GM12892 (cell line): Measurements from ENCODE around the gene KIR2DL1.
"Not testable (repeated sequence)": the region's sequence is repeated elsewhere in the genome, so short reads cannot be mapped to it uniquely, and the experiment has no call there.

Experiments
- POLR2A ChIP-seq: IDR thresholded peaks from 2 replicates; pipeline ENCODE4 v1.6.1; 2011; ENCODE audit warnings: low read depth, low read length, control low read depth
- POLR2AphosphoS5 ChIP-seq: IDR thresholded peaks from 2 replicates; pipeline ENCODE4 v1.6.1; 2011; ENCODE audit warnings: low read depth, low read length, control low read depth
- TAF1 ChIP-seq: IDR thresholded peaks from 2 replicates; pipeline ENCODE4 v1.6.1; 2011; ENCODE audit warnings: low read depth, mild to moderate bottlenecking, control low read depth, low read length, borderline replicate concordance

GRCh38 chr19:54771018-54771960 lies 1.7 kb downstream of the KIR2DL1 start:
- not testable (repeated sequence) for TF ChIP-seq POLR2A, TAF1, POLR2AphosphoS5
